ENCODE data around the gene DPYD.

The DPYD gene

GRCh38 chr1:97920832-97921571, at the start of gene DPYD:
Gene DPYD, minus strand, starts transcription at chr1:97921034. Its CDS starts 112 bp downstream, at chr1:97920922.
- peak; percentile 86 for DNase-seq

- DNase-seq: no peak
Observed at GRCh38 chr1:97960470-97960869, 39.6 kb upstream of the DPYD start.

GRCh38 chr1:97947695-97948094, 26.9 kb upstream of the DPYD start:
- DNase-seq: peak; percentile 76

GRCh38 chr1:97943354-97943753, 22.5 kb upstream of the DPYD start:
- DNase-seq: peak; percentile 93

- no peak for DNase-seq
Observed at GRCh38 chr1:97942161-97943123, 21.6 kb upstream of the DPYD start.

- no peak for DNase-seq
Observed at GRCh38 chr1:97938285-97938642, 17.4 kb upstream of the DPYD start.

- no peak for DNase-seq
Observed at GRCh38 chr1:97936976-97937375, 16.1 kb upstream of the DPYD start.

GRCh38 chr1:97934491-97934890, 13.7 kb upstream of the DPYD start:
- DNase-seq: no peak

- DNase-seq: no peak
Observed at GRCh38 chr1:97929874-97930851, 9.3 kb upstream of the DPYD start.

- DNase-seq: no peak
Observed at GRCh38 chr1:97926017-97926708, 5.3 kb upstream of the DPYD start.

GRCh38 chr1:97925151-97925550, 4.3 kb upstream of the DPYD start:
- DNase-seq: peak; percentile 58

GRCh38 chr1:97923811-97924210, 3.0 kb upstream of the DPYD start:
- DNase-seq: no peak

GRCh38 chr1:97920276-97920831, 480 bp downstream of the DPYD start:
- peak; percentile 21 for DNase-seq

GRCh38 chr1:97919585-97920261, 1.1 kb downstream of the DPYD start:
- DNase-seq: peak; percentile 19

GRCh38 chr1:97918961-97919360, 1.9 kb downstream of the DPYD start:
- DNase-seq: no peak

- DNase-seq: no peak
Observed at GRCh38 chr1:97913506-97914139, 7.2 kb downstream of the DPYD start.

- DNase-seq: no peak
Observed at GRCh38 chr1:97911266-97912215, 9.3 kb downstream of the DPYD start.

- DNase-seq: no peak
Observed at GRCh38 chr1:97909266-97909665, 11.6 kb downstream of the DPYD start.

- DNase-seq: no peak
Observed at GRCh38 chr1:97907886-97908285, 12.9 kb downstream of the DPYD start.
